DND-41 (cell line): ENCODE measurements around the gene OR51B2.
"Not testable (repeated sequence)": the region's sequence is repeated elsewhere in the genome, so short reads cannot be mapped to it uniquely, and the experiment has no call there.

Experiments
- ATAC-seq: fragments of 200-7000 bp; cut with Tn5 transposase; 3 replicates; pipeline ENCODE4 v1.9.1; 2021; ENCODE audit warnings: low read depth; ENCODE audit not compliant: insufficient read depth
- DNase-seq: peaks from one replicate; pipeline ENCODE4 v3.0.0-alpha.2; 2020
- H2AFZ ChIP-seq: 2 replicates; pipeline ENCODE4 v1.6.0; 2012; ENCODE audit warnings: low read depth, low read length
- H3K27ac ChIP-seq: 2 replicates; pipeline ENCODE4 v1.5.1; 2012; ENCODE audit warnings: low read length, inconsistent platforms
- H3K27me3 ChIP-seq: fragments of 200-600 bp; sonication (generic); 2 replicates; pipeline ENCODE4 v1.6.0; 2012; ENCODE audit warnings: low read length, mild to moderate bottlenecking, inconsistent platforms; ENCODE audit not compliant: insufficient read depth, poor library complexity
- H3K36me3 ChIP-seq: 2 replicates; pipeline ENCODE4 v1.5.1; 2012; ENCODE audit warnings: low read length, inconsistent platforms; ENCODE audit not compliant: insufficient read depth
- H3K4me1 ChIP-seq: 2 replicates; pipeline ENCODE4 v1.5.1; 2012; ENCODE audit warnings: mild to moderate bottlenecking, low read length; ENCODE audit not compliant: insufficient read depth
- H3K4me2 ChIP-seq: 2 replicates; pipeline ENCODE4 v1.6.0; 2012; ENCODE audit warnings: mild to moderate bottlenecking, moderate library complexity, low read length, inconsistent platforms; ENCODE audit not compliant: insufficient read depth
- H3K4me3 ChIP-seq, 2 experiments: fragments of 200-600 bp in 1 of 2; shearing (Covaris generic) in 1 of 2; 2 replicates each; pipeline ENCODE4 v1.5.1; 2012 to 2016; ENCODE audit warnings: inconsistent platforms in 2 of 2, low read length in 2 of 2, mild to moderate bottlenecking in 2 of 2, low read depth in 1 of 2, moderate library complexity in 1 of 2
- H3K79me2 ChIP-seq: 2 replicates; pipeline ENCODE4 v1.6.0; 2012; ENCODE audit warnings: low read length, inconsistent platforms; ENCODE audit not compliant: insufficient read depth
- H3K9ac ChIP-seq: 2 replicates; pipeline ENCODE4 v1.6.0; 2012; ENCODE audit warnings: low read depth, mild to moderate bottlenecking, inconsistent platforms, low read length, moderate library complexity
- H3K9me3 ChIP-seq: 2 replicates; pipeline ENCODE4 v1.5.1; 2012; ENCODE audit warnings: low read length, moderate library complexity, mild to moderate bottlenecking, inconsistent platforms; ENCODE audit not compliant: insufficient read depth, severe bottlenecking
- H4K20me1 ChIP-seq: 2 replicates; pipeline ENCODE4 v1.6.0; 2012; ENCODE audit warnings: low read length; ENCODE audit not compliant: insufficient read depth
- EZH2 ChIP-seq: IDR thresholded peaks from 3 replicates; pipeline ENCODE4 v1.6.1; 2012; ENCODE audit warnings: borderline replicate concordance, low read depth, mild to moderate bottlenecking, moderate library complexity, low read length, inconsistent platforms; ENCODE audit not compliant: severe bottlenecking
- TF ChIP-seq, protein P1 (sequence below): IDR thresholded peaks from 2 replicates; pipeline ENCODE4 v1.5.1; 2012; ENCODE audit warnings: borderline replicate concordance, low read length, moderate library complexity, mild to moderate bottlenecking; ENCODE audit not compliant: poor library complexity, severe bottlenecking; ENCODE audit errors: extremely low read depth

The OR51B2 gene

DNA sequence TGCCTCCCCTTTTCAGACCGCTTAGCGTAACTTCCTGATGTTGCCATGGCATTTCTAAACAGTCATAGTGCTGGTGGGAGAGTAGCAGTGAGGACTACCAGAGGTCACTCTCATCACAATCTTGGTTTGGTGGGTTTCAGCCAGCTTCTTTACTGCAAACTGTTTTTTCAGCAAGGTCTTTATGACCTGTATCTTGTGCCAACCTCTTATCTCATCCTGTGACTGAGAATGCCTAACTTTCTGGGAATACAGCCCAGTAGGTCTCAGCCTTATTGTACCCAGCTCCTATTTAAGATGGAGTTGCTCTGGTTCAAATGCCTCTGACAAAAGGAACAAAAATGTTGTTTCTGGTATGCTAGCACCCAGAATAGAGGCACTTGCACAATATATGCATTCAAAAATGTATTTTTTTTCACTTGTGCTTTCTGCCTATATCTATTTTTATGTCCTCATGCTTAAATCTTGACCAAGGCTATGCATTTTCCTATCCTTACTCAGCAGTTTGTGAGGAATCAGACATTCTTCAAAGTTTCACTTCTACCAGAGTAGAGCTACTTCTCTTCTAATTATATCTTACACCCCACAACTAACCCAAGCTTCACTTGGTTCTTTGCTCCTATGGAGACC is 43.5 kb upstream of the OR51B2 start:
- no peak overlapping the region for H3K27ac ChIP-seq
- no peak overlapping the region for H3K4me2 ChIP-seq
- H2AFZ ChIP-seq, result no peak overlapping the region
- H4K20me1 ChIP-seq, result no peaks in the 10 kb centered on the region
- H3K79me2 ChIP-seq, result no peaks in the 10 kb centered on the region
- no peaks in the 10 kb centered on the region for H3K36me3 ChIP-seq
- H3K9ac ChIP-seq, result no peak overlapping the region
- TF ChIP-seq, protein P1, sequence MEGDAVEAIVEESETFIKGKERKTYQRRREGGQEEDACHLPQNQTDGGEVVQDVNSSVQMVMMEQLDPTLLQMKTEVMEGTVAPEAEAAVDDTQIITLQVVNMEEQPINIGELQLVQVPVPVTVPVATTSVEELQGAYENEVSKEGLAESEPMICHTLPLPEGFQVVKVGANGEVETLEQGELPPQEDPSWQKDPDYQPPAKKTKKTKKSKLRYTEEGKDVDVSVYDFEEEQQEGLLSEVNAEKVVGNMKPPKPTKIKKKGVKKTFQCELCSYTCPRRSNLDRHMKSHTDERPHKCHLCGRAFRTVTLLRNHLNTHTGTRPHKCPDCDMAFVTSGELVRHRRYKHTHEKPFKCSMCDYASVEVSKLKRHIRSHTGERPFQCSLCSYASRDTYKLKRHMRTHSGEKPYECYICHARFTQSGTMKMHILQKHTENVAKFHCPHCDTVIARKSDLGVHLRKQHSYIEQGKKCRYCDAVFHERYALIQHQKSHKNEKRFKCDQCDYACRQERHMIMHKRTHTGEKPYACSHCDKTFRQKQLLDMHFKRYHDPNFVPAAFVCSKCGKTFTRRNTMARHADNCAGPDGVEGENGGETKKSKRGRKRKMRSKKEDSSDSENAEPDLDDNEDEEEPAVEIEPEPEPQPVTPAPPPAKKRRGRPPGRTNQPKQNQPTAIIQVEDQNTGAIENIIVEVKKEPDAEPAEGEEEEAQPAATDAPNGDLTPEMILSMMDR, result no peak
- TF ChIP-seq EZH2, result no peak
- peaks cover 3% of the 10 kb centered on the region for H3K27me3 ChIP-seq
- no peaks in the 10 kb centered on the region for H3K9me3 ChIP-seq
- no peak overlapping the region for H3K4me3 ChIP-seq
- H3K4me1 ChIP-seq, result no peaks in the 10 kb centered on the region
- no peak for DNase-seq
- ATAC-seq, result no peak

- Histone ChIP-seq H3K36me3 (no peaks in the 10 kb centered on the region), H3K4me2 (no peak overlapping the region), H3K27ac (no peak overlapping the region), H3K9ac (no peak overlapping the region), H3K9me3 (no peaks in the 10 kb centered on the region), H2AFZ (no peak overlapping the region), H3K4me1 (no peaks in the 10 kb centered on the region), H3K79me2 (no peaks in the 10 kb centered on the region), H3K4me3 (no peak overlapping the region), H3K27me3 (peaks cover 3% of the 10 kb centered on the region), H4K20me1 (no peaks in the 10 kb centered on the region)
- ATAC-seq (no peak), DNase-seq (no peak)
- TF ChIP-seq, protein P1, result no peak
- no peak for TF ChIP-seq EZH2
Measured at GRCh38 chr11:5366856-5367255, 42.8 kb upstream of the OR51B2 start.

- ATAC-seq, H3K9ac ChIP-seq, H3K4me3 ChIP-seq, DNase-seq, H4K20me1 ChIP-seq, H3K27me3 ChIP-seq, H3K79me2 ChIP-seq, H3K9me3 ChIP-seq, H3K4me2 ChIP-seq, H2AFZ ChIP-seq, H3K4me1 ChIP-seq, H3K27ac ChIP-seq, H3K36me3 ChIP-seq: not testable (repeated sequence)
Measured at GRCh38 chr11:5366365-5366764, 42.3 kb upstream of the OR51B2 start.

DNA sequence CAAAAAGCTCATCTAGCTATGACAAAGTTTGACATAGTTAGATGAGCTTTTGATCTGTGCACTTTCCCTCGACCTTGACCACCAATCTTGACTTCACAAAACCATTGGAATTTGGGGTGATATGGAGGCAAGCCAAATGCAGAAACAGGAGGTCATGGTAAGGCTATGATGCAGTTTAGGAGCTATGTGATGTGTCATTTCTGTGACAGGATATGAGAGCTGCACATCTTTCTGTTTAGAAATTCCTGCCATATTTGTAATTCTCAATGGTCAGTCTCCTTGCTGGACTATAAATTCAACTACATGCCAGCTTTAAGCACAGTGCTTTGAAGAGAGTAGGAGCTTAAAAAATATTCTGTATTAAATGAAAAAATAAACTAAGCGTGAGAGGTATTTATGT is 40.1 kb upstream of the OR51B2 start:
- TF ChIP-seq, protein P1, result no peak
- no peak for TF ChIP-seq EZH2
- Histone ChIP-seq H3K27ac (no peak overlapping the region), H3K79me2 (no peaks in the 10 kb centered on the region), H3K4me3 (no peak overlapping the region), H3K9me3 (no peaks in the 10 kb centered on the region), H3K27me3 (no peaks in the 10 kb centered on the region), H3K36me3 (no peaks in the 10 kb centered on the region), H3K4me1 (no peaks in the 10 kb centered on the region), H3K4me2 (no peak overlapping the region), H3K9ac (no peak overlapping the region), H2AFZ (no peak overlapping the region), H4K20me1 (no peaks in the 10 kb centered on the region)
- DNase-seq (no peak), ATAC-seq (no peak)
